ENCODE results near the gene EYS.

The EYS gene

GRCh38 chr6:64085126-64085525 is 1621.9 kb downstream of the EYS start:
- Histone ChIP-seq H3K4me3 (ENCODE audit: severe bottlenecking) (no peak overlapping the region), H3K36me3 (ENCODE audit: low read depth) (no peaks in the 10 kb centered on the region), H3K27ac (ENCODE audit: poor library complexity, severe bottlenecking) (no peak overlapping the region), H3K9me3 (ENCODE audit: severe bottlenecking) (no peaks in the 10 kb centered on the region), H3K4me1 (ENCODE audit: insufficient read depth, poor library complexity, severe bottlenecking) (no peaks in the 10 kb centered on the region), H3K27me3 (ENCODE audit: insufficient read depth, poor library complexity, severe bottlenecking) (no peaks in the 10 kb centered on the region)
- no peak for DNase-seq (ENCODE audit: low spot score)
- TF ChIP-seq CTCF (IDR thresholded peaks at IDR 0.05; ENCODE audit: poor library complexity, severe bottlenecking): no peak
- ATAC-seq (ENCODE audit: low read depth): no peak

GRCh38 chr6:64084185-64084663 is 1622.8 kb downstream of the EYS start:
- H3K9me3 ChIP-seq (ENCODE audit: severe bottlenecking): no peaks in the 10 kb centered on the region
- DNase-seq (ENCODE audit: low spot score): no peak
- no peaks in the 10 kb centered on the region for H3K4me1 ChIP-seq (ENCODE audit: insufficient read depth, poor library complexity, severe bottlenecking)
- no peaks in the 10 kb centered on the region for H3K27me3 ChIP-seq (ENCODE audit: insufficient read depth, poor library complexity, severe bottlenecking)
- H3K4me3 ChIP-seq (ENCODE audit: severe bottlenecking): no peak overlapping the region
- 0 out of 3 replicates have a peak, but pooled peaks have one; percentile 14 for ATAC-seq (ENCODE audit: low read depth)
- H3K36me3 ChIP-seq (ENCODE audit: low read depth): no peaks in the 10 kb centered on the region
- no peak for TF ChIP-seq CTCF (IDR thresholded peaks at IDR 0.05; ENCODE audit: poor library complexity, severe bottlenecking)
- H3K27ac ChIP-seq (ENCODE audit: poor library complexity, severe bottlenecking): no peak overlapping the region

GRCh38 chr6:64083261-64083660 is 1623.8 kb downstream of the EYS start:
- H3K4me1 ChIP-seq (ENCODE audit: insufficient read depth, poor library complexity, severe bottlenecking): no peaks in the 10 kb centered on the region
- H3K27me3 ChIP-seq (ENCODE audit: insufficient read depth, poor library complexity, severe bottlenecking): no peaks in the 10 kb centered on the region
- ATAC-seq (ENCODE audit: low read depth) (no peak), DNase-seq (ENCODE audit: low spot score) (no peak)
- H3K4me3 ChIP-seq (ENCODE audit: severe bottlenecking): no peak overlapping the region
- no peak for TF ChIP-seq CTCF (IDR thresholded peaks at IDR 0.05; ENCODE audit: poor library complexity, severe bottlenecking)
- H3K36me3 ChIP-seq (ENCODE audit: low read depth): no peaks in the 10 kb centered on the region
- no peak overlapping the region for H3K27ac ChIP-seq (ENCODE audit: poor library complexity, severe bottlenecking)
- H3K9me3 ChIP-seq (ENCODE audit: severe bottlenecking): no peaks in the 10 kb centered on the region

GRCh38 chr6:64081453-64081852 is 1625.6 kb downstream of the EYS start:
- H3K4me3 ChIP-seq (ENCODE audit: severe bottlenecking): no peak overlapping the region
- ATAC-seq (ENCODE audit: low read depth) (no peak), DNase-seq (ENCODE audit: low spot score) (no peak)
- H3K9me3 ChIP-seq (ENCODE audit: severe bottlenecking): no peaks in the 10 kb centered on the region
- H3K36me3 ChIP-seq (ENCODE audit: low read depth): no peaks in the 10 kb centered on the region
- TF ChIP-seq CTCF (IDR thresholded peaks at IDR 0.05; ENCODE audit: poor library complexity, severe bottlenecking): no peak
- H3K27me3 ChIP-seq (ENCODE audit: insufficient read depth, poor library complexity, severe bottlenecking): no peaks in the 10 kb centered on the region
- no peaks in the 10 kb centered on the region for H3K4me1 ChIP-seq (ENCODE audit: insufficient read depth, poor library complexity, severe bottlenecking)
- H3K27ac ChIP-seq (ENCODE audit: poor library complexity, severe bottlenecking): no peak overlapping the region

- no peaks in the 10 kb centered on the region for H3K36me3 ChIP-seq (ENCODE audit: low read depth)
- H3K27me3 ChIP-seq (ENCODE audit: insufficient read depth, poor library complexity, severe bottlenecking): no peaks in the 10 kb centered on the region
- no peaks in the 10 kb centered on the region for H3K9me3 ChIP-seq (ENCODE audit: severe bottlenecking)
- no peaks in the 10 kb centered on the region for H3K4me1 ChIP-seq (ENCODE audit: insufficient read depth, poor library complexity, severe bottlenecking)
- ATAC-seq (ENCODE audit: low read depth): no peak
- DNase-seq (ENCODE audit: low spot score): no peak
- no peak for TF ChIP-seq CTCF (IDR thresholded peaks at IDR 0.05; ENCODE audit: poor library complexity, severe bottlenecking)
- H3K4me3 ChIP-seq (ENCODE audit: severe bottlenecking): no peak overlapping the region
- no peak overlapping the region for H3K27ac ChIP-seq (ENCODE audit: poor library complexity, severe bottlenecking)
These were observed 1632.0 kb downstream of the EYS start for GRCh38 chr6:64074981-64075380.

All from RWPE2 (cell line).